GF-D8 (cell line): ENCODE results near the gene SNX8.
"Not testable (repeated sequence)": the region's sequence is repeated elsewhere in the genome, so short reads cannot be mapped to it uniquely, and the experiment has no call there.

Source experiments
- DNase-seq: peaks from one replicate; lab custom pipeline; 2025; lab: John Stamatoyannopoulos, UW

The SNX8 gene, protein sequence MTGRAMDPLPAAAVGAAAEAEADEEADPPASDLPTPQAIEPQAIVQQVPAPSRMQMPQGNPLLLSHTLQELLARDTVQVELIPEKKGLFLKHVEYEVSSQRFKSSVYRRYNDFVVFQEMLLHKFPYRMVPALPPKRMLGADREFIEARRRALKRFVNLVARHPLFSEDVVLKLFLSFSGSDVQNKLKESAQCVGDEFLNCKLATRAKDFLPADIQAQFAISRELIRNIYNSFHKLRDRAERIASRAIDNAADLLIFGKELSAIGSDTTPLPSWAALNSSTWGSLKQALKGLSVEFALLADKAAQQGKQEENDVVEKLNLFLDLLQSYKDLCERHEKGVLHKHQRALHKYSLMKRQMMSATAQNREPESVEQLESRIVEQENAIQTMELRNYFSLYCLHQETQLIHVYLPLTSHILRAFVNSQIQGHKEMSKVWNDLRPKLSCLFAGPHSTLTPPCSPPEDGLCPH

DNA sequence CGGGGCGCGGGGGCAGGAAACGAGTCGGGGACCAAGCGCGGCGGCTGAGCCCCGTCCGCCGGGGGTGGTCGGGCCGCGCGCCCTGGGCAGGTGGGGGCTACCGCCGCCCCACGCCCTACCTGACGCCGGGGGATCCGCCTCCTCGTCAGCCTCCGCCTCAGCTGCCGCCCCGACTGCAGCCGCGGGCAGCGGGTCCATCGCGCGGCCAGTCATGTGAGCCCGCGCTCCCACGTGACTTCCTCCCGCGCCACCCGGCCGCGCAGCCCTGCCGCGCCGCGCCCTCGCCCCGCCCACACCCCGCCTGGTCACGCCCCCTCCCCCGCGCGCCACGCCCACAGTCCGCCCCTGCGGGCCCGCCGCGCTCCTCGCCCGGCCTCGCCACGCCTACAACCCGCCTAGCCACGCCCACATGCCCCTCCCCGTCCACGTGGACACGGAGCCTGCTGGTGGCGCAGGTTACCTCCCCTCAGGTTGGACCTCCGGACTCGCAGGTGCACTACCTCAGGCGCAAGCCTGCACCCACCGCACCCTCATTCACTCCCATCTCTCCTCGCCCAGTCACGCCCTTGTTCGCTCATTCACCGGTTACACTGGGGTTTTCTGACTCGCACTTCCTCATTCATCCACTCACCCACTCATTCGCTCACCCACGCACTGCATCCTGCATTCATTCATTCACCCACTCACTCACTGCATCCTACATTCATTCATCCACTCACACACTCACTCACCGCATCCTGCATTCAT lies at the start of gene SNX8:
TSS of gene SNX8 (minus strand) at position 233 of the 747 bp plus-strand sequence. CDS start at position 213, 20 bp downstream.
- DNase-seq: peak; percentile 59

DNA sequence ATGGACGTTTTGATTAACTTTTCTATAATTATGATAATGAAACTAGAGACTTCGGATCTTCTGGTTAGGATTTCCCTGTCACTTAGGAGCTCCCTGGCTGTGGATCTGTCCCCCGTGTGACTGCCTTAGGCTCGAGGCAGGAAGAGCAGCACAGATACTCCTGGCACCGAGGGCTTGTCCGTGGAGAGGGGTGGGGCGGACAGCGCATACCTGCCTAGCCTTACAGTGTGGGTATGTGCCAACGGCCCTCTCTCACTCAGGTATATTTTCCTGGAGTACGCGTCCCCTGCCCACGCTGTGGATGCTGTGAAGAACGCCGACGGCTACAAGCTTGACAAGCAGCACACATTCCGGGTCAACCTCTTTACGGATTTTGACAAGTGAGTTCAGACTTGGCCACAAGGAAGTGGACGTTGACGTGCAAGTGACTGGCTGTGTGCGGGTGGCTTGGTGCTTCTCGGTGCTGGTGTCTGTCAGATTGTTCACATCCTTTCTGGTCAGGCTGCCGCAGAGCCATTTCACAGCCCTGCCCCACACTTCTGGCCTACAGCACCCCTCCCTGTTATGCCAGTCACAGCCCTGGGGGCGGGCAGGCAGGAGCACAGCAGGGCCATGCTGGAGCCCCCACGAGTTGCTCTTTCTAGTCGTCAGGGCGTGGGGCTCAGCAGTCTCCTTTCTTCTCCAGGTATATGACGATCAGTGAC lies 48.3 kb upstream of the SNX8 start:
- no peak for DNase-seq

DNA sequence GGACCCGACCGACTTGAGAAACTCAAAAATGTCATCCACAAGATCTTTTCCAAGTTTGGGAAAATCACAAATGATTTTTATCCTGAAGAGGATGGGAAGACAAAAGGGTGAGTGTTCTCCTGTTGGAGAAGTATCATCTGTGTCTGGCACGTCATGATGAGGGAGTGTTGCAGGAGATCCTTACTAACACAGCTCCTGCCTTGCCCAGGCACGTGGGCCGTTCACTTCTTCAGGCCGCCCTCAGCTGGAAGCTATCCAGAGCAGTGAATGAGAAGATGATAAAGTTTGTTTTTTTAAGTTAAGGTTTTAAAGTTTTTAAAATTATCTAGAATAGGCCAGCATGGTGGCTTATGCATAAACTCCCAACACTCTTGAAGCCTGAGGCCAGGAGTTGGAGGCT lies 46.6 kb upstream of the SNX8 start:
- no peak for DNase-seq

DNA sequence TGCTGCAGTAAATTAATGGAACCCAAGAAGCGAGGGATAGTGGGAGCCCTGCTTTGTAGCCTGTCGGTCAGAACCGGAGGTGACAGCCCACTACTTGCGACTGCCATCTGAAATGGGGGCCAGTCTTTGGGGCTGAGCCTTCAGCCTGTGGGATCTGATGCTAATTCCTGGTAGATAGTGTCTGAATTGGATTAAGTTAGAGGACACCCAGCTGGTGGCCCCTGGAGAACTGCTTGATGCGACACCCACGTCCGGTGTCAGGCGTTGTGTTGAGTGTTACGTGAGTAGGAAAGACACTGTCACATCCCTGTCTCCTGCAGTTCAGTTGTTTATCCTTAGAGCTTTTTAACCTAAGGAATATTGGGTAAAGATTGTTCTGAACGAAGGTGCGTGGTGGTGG lies 45.4 kb upstream of the SNX8 start:
- DNase-seq: no peak

DNA sequence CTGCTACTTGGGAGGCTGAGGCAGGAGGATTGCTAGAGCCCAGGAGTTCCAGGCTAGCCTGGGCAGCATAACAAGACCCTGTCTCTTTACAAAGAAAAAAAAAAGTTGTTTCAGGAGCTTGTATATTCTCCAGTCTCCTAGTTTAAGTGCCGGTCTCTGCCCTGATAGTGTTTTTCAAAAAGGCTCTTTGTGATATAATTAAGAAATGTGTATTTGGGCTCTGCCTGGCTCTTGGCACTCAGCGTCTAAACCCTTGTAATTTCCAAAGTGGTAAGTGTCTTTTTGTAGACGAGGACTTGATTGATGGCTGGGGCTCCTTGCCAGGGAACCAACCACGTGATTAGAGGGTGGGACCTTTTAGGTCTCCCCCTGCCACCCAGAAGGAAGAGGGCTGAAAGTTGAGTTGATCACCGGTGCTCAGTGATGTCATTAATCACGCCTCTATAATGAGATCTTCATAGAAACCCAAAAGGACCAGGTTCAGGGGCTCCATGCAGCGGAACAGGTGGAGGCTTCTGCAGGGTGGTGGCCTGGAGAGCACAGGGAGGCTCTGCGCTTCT lies 44.8 kb upstream of the SNX8 start:
- no peak for DNase-seq

DNA sequence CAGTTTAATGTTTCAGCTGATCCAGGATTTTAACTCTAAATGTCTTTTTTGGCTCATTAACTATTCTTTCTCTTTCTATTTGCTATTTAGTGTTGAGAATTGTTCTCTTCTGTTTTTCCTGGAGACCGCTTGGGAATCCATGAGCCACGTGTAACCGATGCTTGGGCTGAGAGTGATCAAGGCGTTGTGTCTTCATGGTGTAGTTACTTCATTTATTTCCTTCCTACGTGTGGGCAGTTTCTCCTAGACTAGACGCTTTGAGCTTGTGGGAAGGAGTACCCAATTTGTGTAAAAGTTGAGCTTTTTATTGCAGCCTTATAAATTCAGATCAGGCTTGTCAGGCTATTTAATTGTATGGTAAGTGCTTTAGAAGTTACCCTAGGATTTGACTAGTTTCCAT lies 43.3 kb upstream of the SNX8 start:
- DNase-seq: peak; percentile 61

DNA sequence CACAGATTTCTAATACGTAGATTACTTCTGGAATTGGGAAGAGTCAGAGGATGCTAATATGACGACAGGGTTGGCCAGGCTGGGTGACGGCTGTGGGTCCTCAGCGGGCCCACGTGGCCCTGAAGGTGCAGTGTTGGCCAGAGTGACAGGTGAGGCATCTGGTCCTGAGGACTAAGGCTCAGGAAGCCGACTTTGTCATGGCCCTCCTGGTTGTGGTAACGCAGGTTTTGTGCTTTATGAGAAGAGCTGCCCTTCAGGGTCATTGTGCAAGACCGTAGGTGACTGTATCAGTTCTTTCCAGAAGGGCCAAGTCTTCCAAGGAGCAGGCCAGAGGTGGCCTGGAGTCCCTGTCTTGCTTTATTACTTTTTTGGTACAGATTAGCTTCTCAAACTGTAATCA lies 42.9 kb upstream of the SNX8 start:
- DNase-seq: no peak

DNA sequence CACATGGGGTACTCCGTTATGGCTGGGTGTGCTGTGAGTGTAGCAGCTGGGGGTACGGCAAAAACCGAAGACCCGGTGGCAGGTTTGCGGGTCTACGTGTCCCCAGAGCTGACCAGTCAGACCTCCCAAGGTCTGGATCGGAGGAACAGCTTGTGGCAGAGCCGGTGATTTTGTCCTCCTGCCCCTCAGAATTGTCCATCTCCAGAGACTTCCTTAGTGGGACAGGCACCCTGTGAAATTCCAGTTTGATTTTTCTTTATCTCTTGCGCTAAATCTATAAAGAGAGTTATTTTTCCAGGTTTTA lies 41.4 kb upstream of the SNX8 start:
- DNase-seq: no peak

DNA sequence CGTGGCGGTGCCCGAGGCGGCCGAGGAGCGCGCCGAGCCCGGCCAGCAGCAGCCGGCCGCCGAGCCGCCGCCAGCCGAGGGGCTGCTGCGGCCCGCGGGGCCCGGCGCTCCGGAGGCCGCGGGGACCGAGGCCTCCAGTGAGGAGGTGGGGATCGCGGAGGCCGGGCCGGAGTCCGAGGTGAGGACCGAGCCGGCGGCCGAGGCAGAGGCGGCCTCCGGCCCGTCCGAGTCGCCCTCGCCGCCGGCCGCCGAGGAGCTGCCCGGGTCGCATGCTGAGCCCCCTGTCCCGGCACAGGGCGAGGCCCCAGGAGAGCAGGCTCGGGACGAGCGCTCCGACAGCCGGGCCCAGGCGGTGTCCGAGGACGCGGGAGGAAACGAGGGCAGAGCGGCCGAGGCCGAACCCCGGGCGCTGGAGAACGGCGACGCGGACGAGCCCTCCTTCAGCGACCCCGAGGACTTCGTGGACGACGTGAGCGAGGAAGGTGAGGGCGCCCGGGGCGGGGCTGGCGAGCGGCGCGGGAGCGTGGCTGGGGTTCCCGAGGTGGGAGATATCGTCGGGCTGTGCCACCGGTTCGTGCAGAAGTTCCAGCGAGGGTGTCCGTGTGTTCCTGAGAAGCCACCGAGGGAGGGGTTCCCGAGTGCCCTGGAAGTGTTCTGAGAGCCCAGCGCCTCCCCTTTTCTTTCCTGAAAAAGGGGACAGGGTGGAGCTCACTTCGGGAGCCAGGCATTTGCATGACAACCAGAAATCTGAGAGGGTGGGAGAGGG lies 40.9 kb upstream of the SNX8 start:
- no peak for DNase-seq

DNA sequence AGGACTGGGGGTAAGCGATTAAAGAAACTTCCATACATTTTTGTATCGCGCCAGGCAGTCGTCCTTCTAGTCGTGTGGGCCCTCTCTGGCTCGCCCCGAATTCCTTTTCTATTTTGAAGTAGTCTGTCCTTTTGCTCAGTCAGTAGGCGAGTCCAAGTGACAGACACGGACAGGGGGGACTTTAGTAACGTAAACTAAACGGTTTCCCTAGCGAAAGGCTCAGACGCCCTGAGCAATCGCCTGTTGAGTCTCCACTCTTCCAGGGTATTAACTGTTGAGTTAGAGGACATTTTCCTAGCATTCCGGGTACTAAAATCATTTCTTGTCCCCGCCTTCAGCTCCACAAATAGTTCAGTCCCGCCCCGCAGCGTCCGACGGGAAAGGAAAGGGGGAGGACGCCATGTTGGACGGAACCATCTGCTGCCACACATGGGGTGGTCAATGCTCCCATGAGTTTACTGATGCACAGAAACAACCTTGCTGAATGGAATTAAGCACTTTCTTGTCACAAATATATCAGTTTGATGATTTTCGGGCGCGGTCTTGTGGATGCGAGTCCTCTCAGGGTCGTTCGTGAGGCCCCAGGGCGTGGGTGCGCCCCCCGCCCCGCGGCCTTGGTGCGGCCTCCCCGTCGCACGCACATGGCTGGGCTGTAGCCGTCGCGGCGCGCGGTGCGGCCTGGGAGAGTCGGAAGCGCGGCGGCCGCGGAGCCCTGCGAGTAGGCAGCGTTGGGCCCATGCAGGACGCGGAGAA lies 40.1 kb upstream of the SNX8 start, which contains the start of gene EIF3B:
TSS of gene EIF3B (plus strand) at position 642 of the 753 bp plus-strand sequence. CDS start at position 737, 95 bp downstream.
- peak; percentile 76 for DNase-seq

DNA sequence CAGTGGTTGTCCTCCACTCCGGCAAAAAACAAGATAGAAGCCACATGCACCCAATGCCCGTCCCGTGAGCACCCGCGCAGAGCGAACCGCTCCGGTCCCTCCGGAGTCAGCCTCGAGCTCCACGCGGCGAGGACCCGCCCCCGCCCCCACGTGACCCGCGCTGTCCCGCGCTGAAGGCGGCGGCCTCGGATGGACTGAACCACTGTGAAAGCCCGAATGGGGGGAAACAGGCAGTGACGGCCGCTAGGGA lies 39.6 kb upstream of the SNX8 start:
- peak; percentile 73 for DNase-seq

DNA sequence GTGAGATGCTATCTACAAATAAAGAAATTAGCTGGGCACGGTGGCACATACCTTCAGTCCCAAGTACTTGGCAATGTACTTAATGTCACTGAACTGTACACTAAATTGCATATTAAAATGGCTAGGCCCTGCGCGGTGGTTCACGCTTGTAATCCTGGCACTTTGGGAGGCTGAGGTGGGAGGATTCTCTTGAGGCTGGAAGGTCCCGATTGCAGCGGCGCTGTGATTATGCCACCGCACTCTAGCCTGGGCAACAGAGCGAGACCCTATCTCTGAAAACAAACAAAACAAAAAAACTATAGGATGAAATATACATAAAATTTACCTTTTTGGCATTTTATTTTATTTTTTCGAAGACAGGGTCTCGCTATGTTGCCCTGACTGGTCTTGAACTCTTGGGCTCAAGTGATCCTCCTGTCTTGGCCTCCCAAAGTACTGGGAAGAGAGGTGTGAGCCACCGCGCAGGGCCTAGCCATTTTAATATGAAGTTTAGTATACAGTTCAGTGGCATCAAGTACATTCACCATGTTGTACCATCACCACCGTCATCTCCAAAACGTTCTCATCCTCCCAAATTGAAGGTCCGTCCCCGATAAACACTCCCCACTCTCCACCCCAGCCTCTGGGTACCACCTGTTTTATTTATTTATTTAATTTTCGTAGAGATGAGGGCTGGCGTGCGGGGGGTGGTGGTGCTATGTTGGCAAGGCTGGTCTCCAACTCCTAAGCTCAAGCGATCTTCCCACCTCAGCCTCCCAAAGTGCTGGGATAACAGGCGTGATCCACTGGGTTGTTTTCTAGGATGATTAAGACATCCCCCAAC lies 39.1 kb upstream of the SNX8 start:
- no peak for DNase-seq

DNA sequence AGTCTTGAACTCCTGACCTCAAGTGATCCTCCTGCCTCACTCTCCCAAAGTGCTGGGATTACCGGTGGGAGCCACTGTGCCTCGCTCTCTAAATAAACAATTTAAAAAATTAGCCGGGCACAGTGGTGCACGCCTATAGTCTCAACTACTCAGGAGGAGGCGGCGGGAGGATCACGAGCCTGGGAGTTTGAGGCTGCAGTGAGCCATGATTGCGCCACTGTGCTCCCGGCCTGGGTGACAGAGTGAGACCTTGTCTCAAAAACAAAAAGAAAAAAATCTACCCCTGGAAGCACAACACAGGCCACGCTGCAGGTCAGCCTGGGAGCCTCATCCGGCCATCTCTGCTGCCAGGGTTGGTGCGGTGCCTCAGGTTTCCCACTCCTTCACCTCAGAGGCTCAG lies 36.6 kb upstream of the SNX8 start:
- no peak for DNase-seq

DNA sequence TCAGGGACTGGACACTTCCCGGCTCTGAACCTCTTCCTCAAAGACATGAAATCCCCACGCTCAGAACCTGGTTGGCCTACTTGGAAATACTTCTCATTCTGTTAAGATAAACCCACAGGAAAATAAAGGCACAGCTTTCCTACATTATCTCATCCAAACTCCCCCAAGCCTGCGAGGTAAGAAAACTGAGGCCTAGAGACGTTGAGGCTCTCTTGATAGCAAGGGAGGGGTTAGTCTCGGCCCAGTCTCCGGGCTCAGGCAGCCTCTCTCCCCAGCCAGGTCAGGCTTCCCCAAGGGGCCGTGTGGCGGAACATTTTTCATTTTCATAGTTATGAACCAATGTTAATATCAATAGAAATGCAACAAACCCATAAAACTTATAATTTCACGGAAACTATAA lies 35.8 kb upstream of the SNX8 start:
- no peak for DNase-seq

DNA sequence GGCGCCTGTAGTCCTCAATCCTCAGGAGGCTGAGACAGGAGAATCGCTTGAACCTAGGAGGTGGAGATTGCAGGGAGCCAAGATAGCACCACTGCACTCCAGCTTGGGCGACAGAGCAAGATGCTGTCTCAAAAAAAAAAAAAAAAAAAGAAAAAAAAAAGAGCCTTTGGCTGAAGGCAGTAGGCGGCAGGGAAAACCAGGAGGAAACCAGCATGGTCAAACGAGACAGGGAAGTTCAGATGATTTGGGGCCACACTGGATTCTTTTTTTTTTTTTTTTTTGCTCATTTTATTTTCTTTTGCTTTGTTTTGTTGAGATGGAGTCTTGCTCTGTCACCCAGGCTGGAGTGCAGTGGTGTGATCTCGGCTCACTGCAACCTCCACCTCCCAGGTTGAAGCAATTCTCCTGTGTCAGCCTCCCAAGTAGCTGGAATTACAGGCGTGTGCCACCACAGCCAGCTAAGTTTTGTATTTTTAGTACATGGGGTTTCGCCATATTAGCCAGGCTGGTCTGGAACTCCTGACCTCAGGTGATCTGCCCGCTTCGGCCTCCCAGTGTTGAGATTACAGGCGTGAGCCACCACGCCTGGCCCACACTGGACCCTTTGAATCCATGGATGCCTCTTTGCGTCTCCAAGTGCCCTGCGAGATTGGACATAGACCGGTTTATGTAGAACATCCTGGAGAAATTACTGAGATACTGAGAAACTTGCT lies 33.3 kb upstream of the SNX8 start:
- not testable (repeated sequence) for DNase-seq

DNA sequence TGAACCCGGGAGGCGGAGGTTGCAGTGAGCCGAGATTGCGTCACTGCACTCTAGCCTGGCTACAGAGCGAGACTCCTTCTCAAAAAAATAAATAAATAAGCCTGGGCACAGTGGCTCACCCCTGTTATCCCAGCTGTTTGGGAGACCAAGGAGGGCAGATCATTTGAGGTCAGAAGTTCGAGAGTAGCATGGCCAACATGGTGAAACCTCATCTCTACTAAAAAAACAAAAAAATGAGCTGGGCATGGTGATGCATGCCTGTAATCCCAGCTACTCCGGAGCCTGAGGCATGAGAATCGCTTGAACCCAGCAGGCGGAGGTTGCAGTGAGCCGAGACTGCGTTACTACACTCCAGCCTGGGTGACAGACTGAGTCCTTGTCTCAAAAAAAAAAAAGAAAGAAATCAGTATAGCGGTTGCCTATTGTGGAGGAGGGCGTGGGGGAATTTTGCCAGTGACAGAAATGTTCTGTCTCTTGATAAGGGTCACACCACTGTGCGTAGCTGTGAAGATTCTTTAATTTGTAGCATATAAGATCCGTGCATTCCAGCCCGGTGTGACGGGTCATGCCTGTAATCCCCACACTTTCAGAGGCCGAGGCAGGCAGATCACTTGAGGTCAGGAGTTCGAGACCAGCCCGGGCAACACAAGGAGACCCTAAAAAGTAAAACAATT lies 22.5 kb upstream of the SNX8 start:
- DNase-seq: no peak

DNA sequence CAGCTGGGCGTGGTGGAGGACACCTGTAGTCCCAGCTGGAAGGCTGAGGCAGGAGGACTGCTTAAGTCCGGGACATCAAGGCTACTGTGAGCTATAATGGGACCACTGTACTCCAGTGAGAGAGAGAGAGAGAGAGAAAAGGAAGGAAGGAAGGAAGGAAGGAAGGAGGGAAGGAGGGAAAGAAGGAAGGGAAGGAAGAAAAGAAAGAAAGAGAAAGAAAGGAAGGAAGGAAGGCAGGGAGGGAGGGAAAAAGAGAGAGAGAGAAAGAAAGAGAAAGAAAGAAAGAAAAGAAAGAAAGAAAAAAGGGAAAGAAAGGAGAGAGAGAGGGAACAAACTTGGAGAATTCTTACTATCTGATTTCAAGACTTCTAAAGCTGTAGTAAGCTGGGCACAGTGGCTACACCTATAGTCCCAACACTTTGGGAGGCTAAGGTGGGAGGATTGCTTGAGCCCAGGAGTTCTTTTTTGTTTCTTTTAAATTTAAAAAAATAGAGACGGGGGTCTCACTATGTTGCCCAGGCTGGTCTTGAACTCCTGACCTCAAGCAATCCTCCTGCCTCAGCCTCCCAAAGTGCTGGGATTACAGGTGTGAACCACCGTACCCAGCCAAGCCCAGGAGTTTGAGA lies 18.5 kb upstream of the SNX8 start:
- not testable (repeated sequence) for DNase-seq

DNA sequence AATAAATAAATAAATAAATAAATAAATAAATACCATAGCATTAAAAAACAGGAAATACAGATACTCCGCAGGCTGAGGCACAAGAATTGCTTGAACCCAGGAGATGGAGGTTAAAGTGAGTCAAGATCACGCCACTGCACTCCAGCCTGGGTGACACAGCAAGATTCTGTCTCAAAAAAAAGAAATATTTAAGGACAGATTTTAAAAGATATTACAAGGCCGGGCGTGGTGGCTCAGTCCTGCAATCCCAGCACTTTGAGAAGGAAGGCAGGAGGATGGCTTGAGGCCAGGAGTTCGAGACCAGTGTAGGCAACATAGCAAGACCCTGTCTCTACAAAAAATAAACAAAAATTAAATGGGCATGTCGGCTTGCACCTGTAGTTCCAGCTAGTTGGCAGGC lies 17.5 kb upstream of the SNX8 start:
- DNase-seq: no peak

DNA sequence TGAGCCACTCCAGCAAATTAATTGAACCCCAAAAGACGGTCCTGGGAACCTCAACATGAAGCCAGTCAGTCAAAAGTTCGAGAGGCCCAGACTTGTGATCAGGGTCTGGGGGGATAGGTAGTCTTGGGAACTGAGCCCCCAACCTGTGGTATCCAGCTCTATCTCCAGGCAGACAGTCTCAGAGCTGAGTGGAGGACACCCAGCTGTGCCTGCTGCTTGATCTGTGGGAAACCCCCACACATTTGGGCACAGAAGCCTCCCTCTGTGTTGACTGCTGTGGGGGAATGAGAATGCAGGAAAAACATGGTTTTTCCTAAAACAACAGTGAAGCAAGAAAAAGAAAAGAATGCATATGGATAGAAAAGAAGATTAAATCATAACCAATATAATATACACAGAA lies 16.3 kb upstream of the SNX8 start:
- DNase-seq: no peak
